ENCODE data around the gene CDX1.

Gene CDX1

DNA sequence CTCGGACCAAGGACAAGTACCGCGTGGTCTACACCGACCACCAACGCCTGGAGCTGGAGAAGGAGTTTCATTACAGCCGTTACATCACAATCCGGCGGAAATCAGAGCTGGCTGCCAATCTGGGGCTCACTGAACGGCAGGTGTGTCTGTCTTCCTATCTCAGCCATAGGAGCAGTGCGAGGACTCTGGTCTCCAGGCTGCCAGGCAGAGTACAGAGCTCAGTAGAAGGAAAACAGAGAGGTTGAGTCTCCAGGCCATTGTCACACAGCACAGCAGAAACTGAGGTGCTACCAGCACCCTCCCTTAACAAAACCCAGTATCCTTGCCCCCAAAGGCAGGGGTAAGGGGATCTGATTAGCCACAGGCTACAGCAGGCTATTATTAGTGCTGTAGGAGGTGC, 16.2 kb downstream of the CDX1 start:
- DNase-seq (ENCODE audit: low read depth in 2 of 2): no peak

DNA sequence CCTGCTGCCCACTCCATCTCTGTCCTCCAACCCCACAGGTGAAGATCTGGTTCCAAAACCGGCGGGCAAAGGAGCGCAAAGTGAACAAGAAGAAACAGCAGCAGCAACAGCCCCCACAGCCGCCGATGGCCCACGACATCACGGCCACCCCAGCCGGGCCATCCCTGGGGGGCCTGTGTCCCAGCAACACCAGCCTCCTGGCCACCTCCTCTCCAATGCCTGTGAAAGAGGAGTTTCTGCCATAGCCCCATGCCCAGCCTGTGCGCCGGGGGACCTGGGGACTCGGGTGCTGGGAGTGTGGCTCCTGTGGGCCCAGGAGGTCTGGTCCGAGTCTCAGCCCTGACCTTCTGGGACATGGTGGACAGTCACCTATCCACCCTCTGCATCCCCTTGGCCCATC, 16.9 kb downstream of the CDX1 start:
- DNase-seq (ENCODE audit: low read depth in 2 of 2): no peak

- DNase-seq (ENCODE audit: low read depth in 2 of 2): no peak
Measured at GRCh38 chr5:150184006-150184405, 17.4 kb downstream of the CDX1 start.

DNA sequence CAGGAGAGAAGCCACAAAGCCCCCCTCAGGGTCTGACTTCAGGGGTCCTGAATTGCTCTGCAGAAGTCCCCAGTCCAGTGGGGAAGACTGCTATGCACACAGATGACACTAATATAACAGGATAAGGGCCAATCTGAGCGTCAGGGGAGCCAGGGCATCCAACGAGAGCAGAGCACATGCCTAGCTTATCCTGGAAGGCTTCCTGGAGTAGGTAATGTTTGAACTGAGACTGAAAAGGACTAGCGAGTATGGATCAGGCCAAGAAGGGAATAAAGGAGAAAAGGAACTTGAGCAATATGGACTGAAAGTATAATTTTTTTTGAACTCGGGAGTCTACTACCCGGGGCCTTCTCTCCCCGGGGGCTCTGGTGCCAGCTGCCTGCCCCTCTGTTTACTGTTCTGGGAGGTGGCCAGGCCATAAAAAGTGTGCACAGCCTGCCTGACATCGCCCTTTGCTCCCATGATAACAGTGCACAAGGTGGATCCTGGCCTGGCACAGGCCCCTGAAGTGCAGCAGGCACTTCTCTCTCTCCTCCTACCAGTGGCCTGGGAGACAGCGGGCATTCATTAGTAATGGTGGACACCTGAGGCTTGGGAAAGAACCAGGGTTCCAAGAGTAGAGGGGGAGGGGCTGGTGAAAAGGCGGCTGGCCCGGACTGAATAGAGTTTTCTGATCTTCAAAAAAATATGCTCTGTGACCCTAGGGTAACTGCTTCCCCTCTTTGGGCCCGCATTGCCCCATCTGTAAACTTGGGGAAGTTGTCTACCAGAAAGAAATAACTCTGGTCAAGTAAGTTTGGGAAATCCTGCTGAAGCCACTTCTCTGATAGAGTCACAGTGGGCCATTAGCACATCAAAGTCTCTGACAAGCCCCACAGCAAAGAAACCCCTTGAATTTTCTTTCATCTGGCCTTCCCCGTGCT, 18.7 kb downstream of the CDX1 start:
- DNase-seq (ENCODE audit: low read depth in 2 of 2): no peak

GRCh38 chr5:150186137-150186536, 19.6 kb downstream of the CDX1 start:
- no peak for DNase-seq (ENCODE audit: low read depth in 2 of 2)

DNA sequence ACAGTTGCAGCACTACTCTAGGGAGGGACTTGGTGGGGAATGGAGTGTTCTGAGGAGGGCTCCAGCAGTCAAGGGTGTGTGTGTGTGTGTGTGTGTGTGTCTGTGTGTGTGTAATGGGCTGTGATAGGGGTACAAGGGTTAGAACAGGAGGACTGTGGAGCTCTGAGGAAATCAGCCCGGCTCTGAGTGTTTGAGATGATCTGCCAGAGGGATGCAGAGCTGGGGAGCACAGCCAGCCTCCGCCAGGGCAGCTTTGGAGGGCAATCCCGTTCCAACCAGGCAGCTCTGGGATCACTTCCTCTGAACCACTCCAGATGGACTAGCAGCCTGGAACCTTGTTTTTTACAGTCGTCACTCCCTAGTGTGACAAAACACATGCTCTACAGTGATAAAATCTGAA, 20.3 kb downstream of the CDX1 start:
- no peak for DNase-seq (ENCODE audit: low read depth in 2 of 2)

DNA sequence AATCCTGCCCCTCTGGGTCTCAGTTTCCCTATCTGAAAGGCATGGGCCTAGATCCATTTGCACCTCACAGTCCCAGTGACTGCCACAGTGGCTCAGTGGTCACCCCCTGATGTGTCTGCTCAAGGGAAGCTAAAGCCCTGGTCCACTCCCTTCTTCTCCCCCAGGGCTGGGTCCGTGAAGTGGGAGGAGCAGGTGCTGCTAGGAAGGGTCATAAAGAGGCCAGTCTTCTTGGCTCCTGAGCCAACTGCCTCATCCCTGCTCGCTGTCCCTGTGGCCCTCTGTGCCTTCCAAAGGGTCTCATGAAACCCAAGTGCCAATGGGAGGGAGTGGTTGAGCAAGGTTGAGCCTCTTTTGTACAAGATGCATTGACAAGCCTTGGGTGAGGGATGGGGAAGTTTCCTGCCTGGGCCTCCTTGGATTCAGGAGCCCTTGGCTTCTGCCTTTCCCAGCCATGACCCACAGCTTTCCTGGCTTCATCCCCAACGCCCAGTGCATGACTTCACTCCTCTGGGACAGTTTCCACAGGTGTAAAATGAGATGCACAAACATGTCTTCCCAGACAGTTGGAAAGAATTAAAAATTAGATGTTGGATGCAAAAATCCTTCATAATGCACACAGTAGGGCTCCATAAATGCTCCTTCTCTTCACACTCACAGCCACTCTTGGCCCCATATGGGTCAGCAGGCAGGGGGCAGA, 21.7 kb downstream of the CDX1 start:
- no peak for DNase-seq (ENCODE audit: low read depth in 2 of 2)

- no peak for DNase-seq (ENCODE audit: low read depth in 2 of 2)
Measured at GRCh38 chr5:150189326-150189725, 22.7 kb downstream of the CDX1 start.

DNA sequence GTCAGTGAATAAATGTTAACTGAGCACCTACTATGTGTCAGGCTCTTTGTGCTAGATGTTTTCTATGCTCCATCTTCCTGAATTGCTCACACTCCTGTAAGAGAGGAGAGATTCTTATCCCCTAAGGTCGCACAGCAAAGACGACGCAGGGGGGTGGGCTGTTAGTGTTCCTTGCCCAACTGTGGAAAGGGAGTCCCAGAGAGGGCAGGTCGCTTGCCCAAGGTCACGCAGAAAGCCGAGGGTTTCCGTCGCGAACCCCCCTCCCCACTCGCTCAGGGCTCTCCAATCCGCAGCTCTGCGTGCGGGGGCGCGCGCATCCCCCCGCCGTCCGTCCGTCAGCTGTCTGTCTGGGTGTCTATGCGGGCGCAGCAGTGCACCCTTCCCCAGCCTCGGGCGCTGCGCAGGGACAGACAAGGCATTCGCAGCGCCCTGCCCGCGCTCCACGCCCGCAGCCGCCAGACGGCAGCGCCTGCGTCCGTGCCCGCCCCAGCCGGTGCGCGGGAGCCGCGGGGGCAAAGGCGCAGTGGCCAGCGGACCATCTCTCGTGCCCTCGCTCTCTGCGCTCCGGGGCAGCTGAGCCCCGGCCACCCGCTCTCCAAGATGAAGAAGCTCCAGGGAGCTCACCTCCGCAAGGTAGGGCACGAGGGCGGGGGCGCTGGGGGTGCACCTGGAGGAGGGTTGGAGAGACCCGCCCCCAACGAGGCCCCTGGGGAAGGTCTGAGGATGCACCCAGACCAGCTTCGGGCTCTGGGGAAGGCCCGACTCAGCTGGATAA, 23.3 kb downstream of the CDX1 start, which contains the start of gene SLC6A7:
TSS of gene SLC6A7 (plus strand) at position 335 of the 775 bp plus-strand sequence. CDS start at position 601, 266 bp downstream.
- no peak for DNase-seq (ENCODE audit: low read depth in 2 of 2)

DNA sequence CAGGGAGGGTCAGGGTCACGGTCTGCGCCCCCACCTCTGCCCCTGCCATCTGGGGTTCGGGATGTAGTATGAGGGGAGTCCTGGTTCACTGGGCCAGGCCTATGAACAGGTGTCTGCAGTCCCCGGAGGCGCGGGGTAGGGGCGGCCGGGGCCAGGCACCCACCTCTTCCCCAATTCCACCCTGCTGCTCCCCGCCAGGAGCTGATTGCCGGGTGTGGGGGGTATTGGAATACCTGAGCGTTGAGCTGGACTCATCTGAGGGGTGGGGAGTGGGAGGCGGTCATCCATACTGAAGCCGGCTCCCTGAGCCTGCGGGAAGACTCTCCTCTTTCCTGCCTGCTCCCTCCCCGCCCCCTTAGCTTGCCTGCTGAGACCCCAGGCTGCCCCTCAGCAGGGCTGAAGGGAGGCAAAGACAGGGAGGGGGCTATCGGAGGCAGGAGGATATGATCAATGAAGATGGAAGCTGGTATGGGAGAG, 24.0 kb downstream of the CDX1 start:
- DNase-seq (ENCODE audit: low read depth in 2 of 2): no peak

GRCh38 chr5:150190987-150191386, 24.4 kb downstream of the CDX1 start:
- DNase-seq (ENCODE audit: low read depth in 2 of 2): no peak

DNA sequence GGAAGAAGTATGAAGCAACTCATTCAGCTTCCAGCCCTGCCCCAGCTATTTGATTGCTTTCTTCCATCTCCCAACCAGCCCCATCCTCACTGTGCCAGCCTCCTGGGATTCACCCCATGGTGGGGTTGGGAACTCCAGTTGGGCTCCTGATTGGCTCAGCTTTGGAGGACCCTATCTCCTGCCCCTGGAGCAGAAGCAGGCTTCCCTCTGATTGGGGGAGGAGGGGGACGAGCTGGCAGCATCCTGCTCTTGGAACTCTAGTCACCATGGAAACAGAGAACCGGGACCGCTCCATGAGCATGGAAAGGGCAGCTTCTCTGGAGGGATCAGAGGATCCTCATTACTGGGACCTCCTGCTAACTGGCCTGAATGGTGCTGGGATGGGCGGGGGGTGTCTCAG, 25.9 kb downstream of the CDX1 start:
- no peak for DNase-seq (ENCODE audit: low read depth in 2 of 2)

DNA sequence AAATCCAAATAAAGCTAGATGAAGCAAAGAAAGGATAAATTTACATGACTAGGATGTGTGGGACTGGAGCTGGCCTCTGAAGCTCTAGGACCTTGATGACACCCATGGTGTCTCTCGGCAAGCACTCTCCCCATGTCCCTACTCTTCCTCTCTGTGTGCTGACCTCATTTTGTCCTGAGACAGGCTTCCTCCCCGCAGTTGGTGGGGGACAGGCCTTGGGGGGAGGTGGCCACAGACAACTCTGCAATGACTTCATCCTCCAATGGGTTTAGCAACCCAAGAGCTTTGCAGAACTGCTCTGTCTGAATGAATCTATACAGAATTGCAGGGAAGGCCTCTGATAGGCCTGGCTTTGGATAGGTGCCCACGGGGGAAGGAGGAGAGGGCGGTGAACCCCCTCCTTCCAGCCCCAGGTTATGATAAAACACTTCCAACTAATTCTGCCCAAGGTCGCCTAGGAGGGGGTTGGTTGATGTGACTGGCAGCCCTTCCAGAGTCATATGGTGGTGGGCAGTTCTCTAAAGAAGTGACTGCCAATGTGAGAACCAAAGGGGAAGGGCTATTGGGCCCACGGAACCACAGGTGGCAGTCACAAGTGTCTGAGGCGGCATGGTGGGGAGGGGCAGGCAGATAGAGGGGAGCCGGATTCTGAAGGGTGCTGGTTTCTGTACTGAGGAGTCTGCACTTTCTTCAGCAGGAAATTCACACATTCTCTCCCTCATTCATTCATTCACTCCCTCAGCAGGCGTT, 29.3 kb downstream of the CDX1 start:
- no peak for DNase-seq (ENCODE audit: low read depth in 2 of 2)

DNA sequence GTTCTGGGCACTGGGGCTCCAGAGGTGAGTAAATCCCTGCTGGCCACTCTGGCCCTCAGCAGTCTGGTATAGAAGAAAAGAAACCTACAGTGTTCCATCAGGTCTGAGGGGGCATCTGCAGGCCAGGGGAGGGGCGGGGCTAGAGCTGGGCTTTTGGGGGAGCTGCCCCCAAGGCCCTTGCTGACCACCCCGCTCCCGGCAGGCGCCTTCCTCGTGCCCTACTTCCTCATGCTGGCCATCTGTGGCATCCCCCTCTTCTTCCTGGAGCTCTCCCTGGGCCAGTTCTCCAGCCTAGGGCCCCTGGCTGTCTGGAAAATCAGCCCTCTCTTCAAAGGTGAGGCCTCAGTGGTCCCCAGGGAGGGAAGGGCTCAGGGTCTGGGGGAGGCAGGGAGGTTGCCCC, 29.9 kb downstream of the CDX1 start:
- no peak for DNase-seq (ENCODE audit: low read depth in 2 of 2)

- no peak for DNase-seq (ENCODE audit: low read depth in 2 of 2)
Measured at GRCh38 chr5:150196986-150197385, 30.4 kb downstream of the CDX1 start.

DNA sequence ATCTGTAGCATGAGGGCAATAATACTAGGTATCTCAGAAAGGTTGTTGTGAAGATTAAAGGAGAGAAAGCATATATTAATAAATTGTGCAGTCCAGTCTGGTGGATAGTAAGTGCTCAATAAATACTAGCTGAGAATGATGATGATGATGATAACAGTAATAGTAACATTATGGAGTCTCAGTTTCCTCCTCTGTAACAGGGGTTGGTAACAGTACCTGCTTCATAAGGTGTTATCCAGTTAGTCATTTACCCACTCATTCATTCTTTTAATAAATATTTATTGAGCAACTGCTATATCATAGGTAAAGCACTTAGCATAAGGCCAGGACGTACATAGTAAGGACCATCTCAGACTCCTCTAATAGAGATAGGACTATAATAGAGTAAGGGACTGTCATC, 30.9 kb downstream of the CDX1 start:
- no peak for DNase-seq (ENCODE audit: low read depth in 2 of 2)

DNA sequence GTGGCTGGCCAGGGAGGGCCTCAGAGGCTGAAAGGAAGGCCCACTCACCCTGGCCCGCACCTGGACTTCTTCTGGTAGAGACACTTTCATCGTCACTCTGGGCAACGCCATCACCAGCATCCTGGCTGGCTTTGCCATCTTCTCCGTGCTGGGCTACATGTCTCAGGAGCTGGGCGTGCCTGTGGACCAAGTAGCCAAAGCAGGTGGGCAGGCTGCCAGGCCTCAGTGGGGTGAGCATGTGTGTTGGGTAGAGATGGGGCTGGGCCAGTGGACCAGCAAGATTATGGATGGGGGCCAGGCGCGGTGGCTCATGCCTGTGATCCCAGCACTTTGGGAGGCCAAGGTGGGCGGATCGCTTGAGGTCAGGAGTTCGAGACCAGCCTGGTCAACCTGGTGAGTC, 35.9 kb downstream of the CDX1 start:
- no peak for DNase-seq (ENCODE audit: low read depth in 2 of 2)

- no peak for DNase-seq (ENCODE audit: low read depth in 2 of 2)
Measured at GRCh38 chr5:150203832-150204589, 37.4 kb downstream of the CDX1 start.

DNA sequence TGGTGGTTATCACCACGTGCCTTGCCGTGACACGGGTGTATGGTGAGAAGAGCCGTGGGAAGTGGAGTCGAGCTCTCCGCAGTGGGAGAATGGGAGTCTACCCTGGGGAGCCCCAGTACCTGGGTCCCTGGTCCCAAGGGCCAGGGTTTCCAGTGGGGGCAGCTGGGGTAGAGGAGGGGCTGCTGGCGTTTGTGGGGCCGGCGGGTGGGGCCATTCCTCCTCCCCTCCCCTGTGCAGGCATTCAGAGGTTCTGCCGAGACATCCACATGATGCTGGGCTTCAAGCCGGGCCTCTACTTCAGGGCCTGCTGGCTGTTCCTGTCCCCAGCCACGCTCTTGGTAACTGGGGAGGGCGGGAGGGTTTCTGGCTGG, 38.0 kb downstream of the CDX1 start:
- no peak for DNase-seq (ENCODE audit: low read depth in 2 of 2)

- no peak for DNase-seq (ENCODE audit: low read depth in 2 of 2)
Measured at GRCh38 chr5:150206098-150206778, 39.7 kb downstream of the CDX1 start.

All from stimulated activated CD4-positive, alpha-beta T cell treated with anti-CD3 and anti-CD28 coated beads, Interleukin-12 subunit alpha, Interleukin-12 subunit beta, amount 100 ng/mL, for 24 hours (primary cell).